B cell (primary cell): ENCODE data around the gene IDH2. TPM values are rescaled to one million over a fixed set of nuclear protein-coding genes. Genes with fewer than 3 reads are reported as not detected.

Source experiments
- ATAC-seq: fragments of 200-7000 bp; cut with Tn5 transposase; one replicate; pipeline ENCODE4 v1.10.0; 2021; ENCODE audit warnings: low read depth, mild to moderate bottlenecking, moderate number of reproducible peaks, moderate library complexity
- CTCF ChIA-PET: fragments of 350-600 bp; sonication (Branson Sonifier 250); formaldehyde crosslinking; loops from one replicate; lab custom pipeline; 2021; ENCODE audit warnings: antibody characterized with exemption, inconsistent platforms; lab: Charles Lee
- POLR2A ChIA-PET: fragments of 350-600 bp; sonication (Branson Sonifier 250); formaldehyde crosslinking; loops from one replicate; lab custom pipeline; 2021; ENCODE audit warnings: antibody characterized with exemption; lab: Charles Lee
- DNase-seq: peaks from one replicate; pipeline ENCODE4 v3.0.0; 2013
- H2AFZ ChIP-seq: 2 replicates; pipeline ENCODE4 v1.6.1; 2012; ENCODE audit warnings: mild to moderate bottlenecking, low read depth, low read length; ENCODE audit not compliant: insufficient read depth, poor library complexity, severe bottlenecking
- H3K27ac ChIP-seq, 2 donors: 1 replicate in 1 of 2; 2 replicates in 1 of 2; pipeline ENCODE4 v1.5.1; 2012 to 2013; ENCODE audit warnings: low read length in 2 of 2, mild to moderate bottlenecking in 2 of 2, moderate library complexity in 1 of 2
- H3K27me3 ChIP-seq, 4 experiments: fragments of 200-600 bp in 1 of 4; sonication (generic) in 1 of 4; replicated peaks in 1 of 4; 1 replicate in 2 of 4; 2 replicates in 2 of 4; pipeline versions ENCODE4 v1.6.1 to v1.7.0; 2013 to 2016; ENCODE audit warnings: low read length in 3 of 4, mild to moderate bottlenecking in 2 of 4, mixed read lengths in 1 of 4, moderate library complexity in 1 of 4; ENCODE audit not compliant: insufficient read depth in 4 of 4, control insufficient read depth in 3 of 4; ENCODE audit errors: control extremely low read depth in 1 of 4
- H3K36me3 ChIP-seq, 2 experiments: replicated peaks in 1 of 2; 1 replicate in 1 of 2; 2 replicates in 1 of 2; pipeline versions ENCODE4 v1.6.1 to v1.7.1; 2013; ENCODE audit warnings: low read length in 1 of 2; ENCODE audit not compliant: insufficient read depth in 2 of 2, control insufficient read depth in 1 of 2; ENCODE audit errors: control extremely low read depth in 1 of 2, extremely low read depth in 1 of 2
- H3K4me1 ChIP-seq, 2 donors: fragments of 200-600 bp in 1 of 2; sonication (generic) in 1 of 2; 1 replicate in 1 of 2; 2 replicates in 1 of 2; pipeline versions ENCODE4 v1.5.1 to v1.6.1; 2013 to 2017; ENCODE audit warnings: low read length in 2 of 2; ENCODE audit not compliant: control insufficient read depth in 2 of 2, insufficient read depth in 2 of 2
- H3K4me2 ChIP-seq: replicated peaks from 2 replicates; pipeline ENCODE3; 2012; ENCODE audit warnings: mild to moderate bottlenecking, low read depth, low read length; ENCODE audit not compliant: poor library complexity, severe bottlenecking
- H3K4me3 ChIP-seq, 5 experiments: fragments of 200-600 bp in 1 of 5; sonication (generic) in 1 of 5; 1 replicate in 3 of 5; 2 replicates in 2 of 5; pipeline versions ENCODE4 v1.5.1 to v1.7.0; 2011 to 2016; ENCODE audit warnings: low read length in 4 of 5, mild to moderate bottlenecking in 4 of 5, low read depth in 2 of 5, control low read depth in 1 of 5, moderate library complexity in 1 of 5; ENCODE audit not compliant: insufficient read depth in 1 of 5; ENCODE audit errors: control extremely low read depth in 1 of 5, extremely low read depth in 1 of 5
- H3K79me2 ChIP-seq: fragments of 200-600 bp; sonication (generic); one replicate; pipeline ENCODE4 v1.6.0; 2016; ENCODE audit warnings: low read length; ENCODE audit not compliant: control insufficient read depth, insufficient read depth
- H3K9ac ChIP-seq: fragments of 200-600 bp; sonication (generic); 2 replicates; pipeline ENCODE4 v1.6.1; 2017; ENCODE audit warnings: mild to moderate bottlenecking, low read length, moderate library complexity
- H3K9me3 ChIP-seq, 3 donors: one replicate each; pipeline versions ENCODE4 v1.6.1 to v1.7.1; 2013; ENCODE audit warnings: low read length in 2 of 3; ENCODE audit not compliant: control insufficient read depth in 2 of 3, insufficient read depth in 1 of 3; ENCODE audit errors: control extremely low read depth in 1 of 3
- H4K20me1 ChIP-seq: 2 replicates; pipeline ENCODE4 v1.6.0; 2012; ENCODE audit warnings: mild to moderate bottlenecking, low read length; ENCODE audit not compliant: insufficient read depth, control insufficient read depth, poor library complexity, severe bottlenecking
- H3K27ac Mint-ChIP-seq: one replicate; pipeline ENCODE4 v1.8.0; 2021; ENCODE audit warnings: mixed read lengths
- H3K27me3 Mint-ChIP-seq: one replicate; pipeline ENCODE4 v1.8.0; 2021; ENCODE audit warnings: mixed read lengths
- H3K4me1 Mint-ChIP-seq: one replicate; pipeline ENCODE4 v1.8.0; 2021; ENCODE audit warnings: mixed read lengths
- H3K4me3 Mint-ChIP-seq: one replicate; pipeline ENCODE4 v1.8.0; 2021; ENCODE audit warnings: mixed read lengths
- H3K9me3 Mint-ChIP-seq: one replicate; pipeline ENCODE4 v1.8.0; 2022; ENCODE audit warnings: mixed read lengths; ENCODE audit not compliant: insufficient read depth
- EZH2 ChIP-seq: IDR thresholded peaks from 2 replicates; pipeline ENCODE4 v1.6.1; 2012; ENCODE audit warnings: borderline replicate concordance, low read depth, mild to moderate bottlenecking, moderate library complexity, low read length; ENCODE audit not compliant: insufficient read depth, poor library complexity, severe bottlenecking
- WGBS: methylation state at CpG from one replicate; pipeline ENCODE4 v1.1.5; 2013; ENCODE audit warnings: missing lambda C conversion rate; ENCODE audit not compliant: insufficient coverage; 5-methylcytosine and 5-hydroxymethylcytosine counted together
- intact Hi-C: fragments of 100-400 bp; cut with micrococcal nuclease; formaldehyde crosslinking; loops from one replicate; pipeline ENCODE4 v1.10.0; 2022
- polyA plus RNA-seq: library from polyadenylated mRNA; depleted of rRNA; stranded (reverse); fragments of >200 nt; gene quantifications from 2 replicates; pipeline ENCODE4 v1.2.3, GENCODE V29; 2012
- total RNA-seq, 2 donors: library from RNA; stranded (reverse); fragments of 120-200 nt in 1 of 2; gene quantifications; 1 replicate in 1 of 2; 2 replicates in 1 of 2; pipeline versions ENCODE4 v1.2.3 to v1.2.4, GENCODE V29; 2013 to 2022
- TF ChIP-seq, protein P1 (sequence below): fragments of 200-600 bp; IDR thresholded peaks from one replicate; pipeline ENCODE4 v1.8.0; 2022; ENCODE audit warnings: antibody characterized with exemption, mild to moderate bottlenecking

Gene IDH2
- total and polyA plus RNA-seq, 2 donors (not counting 1 experiment from before 2014, with no cell fraction given): 30.7 to 35.8 TPM

DNA sequence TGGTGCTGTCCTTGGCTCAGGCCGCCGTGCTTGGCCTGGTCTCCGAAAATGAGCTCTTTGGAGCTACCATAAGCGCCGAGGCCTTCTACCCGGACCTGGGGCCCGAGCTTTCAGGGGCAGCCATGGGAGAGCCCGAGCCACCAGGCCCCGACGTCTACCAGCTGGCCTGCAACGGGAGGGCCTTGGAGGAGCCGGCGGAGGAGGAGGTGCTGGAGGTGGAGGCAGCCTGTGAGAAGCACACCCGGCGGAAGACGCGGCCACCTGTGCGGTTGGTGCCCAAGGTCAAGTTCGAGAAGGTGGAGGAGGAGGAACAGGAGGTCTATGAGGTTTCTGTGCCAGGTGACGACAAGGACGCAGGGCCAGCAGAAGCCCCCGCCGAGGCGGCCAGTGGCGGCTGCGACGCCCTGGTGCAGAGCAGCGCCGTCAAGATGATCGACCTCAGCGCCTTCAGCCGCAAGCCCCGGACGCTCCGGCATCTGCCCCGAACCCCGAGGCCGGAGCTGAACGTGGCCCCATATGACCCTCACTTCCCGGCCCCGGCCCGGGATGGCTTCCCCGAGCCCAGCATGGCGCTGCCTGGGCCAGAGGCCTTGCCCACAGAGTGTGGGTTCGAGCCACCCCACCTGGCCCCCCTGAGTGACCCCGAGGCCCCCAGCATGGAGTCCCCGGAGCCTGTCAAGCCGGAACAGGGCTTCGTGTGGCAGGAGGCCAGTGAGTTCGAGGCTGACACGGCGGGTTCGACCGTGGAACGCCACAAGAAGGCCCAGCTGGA is 34.9 kb downstream of the IDH2 start:
- peaks cover 34 to 42% of the 10 kb centered on the region in 2 donors for H3K4me1 ChIP-seq
- DNase-seq (no peak), ATAC-seq (no peak)
- H3K9me3 ChIP-seq: no peaks in the 10 kb centered on the region
- H3K27ac ChIP-seq: no peak overlapping the region
- H3K4me2 ChIP-seq: no peak overlapping the region
- no peak overlapping the region for H2AFZ ChIP-seq
- H3K9ac ChIP-seq: no peak overlapping the region
- intact Hi-C loops: no loop called here
- Mint-ChIP-seq H3K9me3 (no peaks in the 10 kb centered on the region), H3K4me1 (peaks cover 37% of the 10 kb centered on the region), H3K27ac (no peak overlapping the region), H3K27me3 (no peaks in the 10 kb centered on the region), H3K4me3 (no peak overlapping the region)
- peaks cover 0 to 13% of the 10 kb centered on the region in 2 experiments for H3K36me3 ChIP-seq
- POLR2A ChIA-PET: interaction anchor here (0.6 kb wide), 1 partner anchor 53 kb away, joined by 3 read pairs; no protein-coding TSS in a partner anchor
- no peaks in the 10 kb centered on the region for H3K27me3 ChIP-seq
- 97% methylated on average over 55 of the region's 55 CpGs for WGBS
- H3K79me2 ChIP-seq: peaks cover 52% of the 10 kb centered on the region
- H3K4me3 ChIP-seq: no peak overlapping the region
- TF ChIP-seq, protein P1, sequence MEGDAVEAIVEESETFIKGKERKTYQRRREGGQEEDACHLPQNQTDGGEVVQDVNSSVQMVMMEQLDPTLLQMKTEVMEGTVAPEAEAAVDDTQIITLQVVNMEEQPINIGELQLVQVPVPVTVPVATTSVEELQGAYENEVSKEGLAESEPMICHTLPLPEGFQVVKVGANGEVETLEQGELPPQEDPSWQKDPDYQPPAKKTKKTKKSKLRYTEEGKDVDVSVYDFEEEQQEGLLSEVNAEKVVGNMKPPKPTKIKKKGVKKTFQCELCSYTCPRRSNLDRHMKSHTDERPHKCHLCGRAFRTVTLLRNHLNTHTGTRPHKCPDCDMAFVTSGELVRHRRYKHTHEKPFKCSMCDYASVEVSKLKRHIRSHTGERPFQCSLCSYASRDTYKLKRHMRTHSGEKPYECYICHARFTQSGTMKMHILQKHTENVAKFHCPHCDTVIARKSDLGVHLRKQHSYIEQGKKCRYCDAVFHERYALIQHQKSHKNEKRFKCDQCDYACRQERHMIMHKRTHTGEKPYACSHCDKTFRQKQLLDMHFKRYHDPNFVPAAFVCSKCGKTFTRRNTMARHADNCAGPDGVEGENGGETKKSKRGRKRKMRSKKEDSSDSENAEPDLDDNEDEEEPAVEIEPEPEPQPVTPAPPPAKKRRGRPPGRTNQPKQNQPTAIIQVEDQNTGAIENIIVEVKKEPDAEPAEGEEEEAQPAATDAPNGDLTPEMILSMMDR: no peak
- TF ChIP-seq EZH2: no peak
- peaks cover 1% of the 10 kb centered on the region for H4K20me1 ChIP-seq
- CTCF ChIA-PET: interaction anchor here (1.7 kb wide), 1 partner anchor 169 kb away, joined by 7 read pairs; no protein-coding TSS in a partner anchor

DNA sequence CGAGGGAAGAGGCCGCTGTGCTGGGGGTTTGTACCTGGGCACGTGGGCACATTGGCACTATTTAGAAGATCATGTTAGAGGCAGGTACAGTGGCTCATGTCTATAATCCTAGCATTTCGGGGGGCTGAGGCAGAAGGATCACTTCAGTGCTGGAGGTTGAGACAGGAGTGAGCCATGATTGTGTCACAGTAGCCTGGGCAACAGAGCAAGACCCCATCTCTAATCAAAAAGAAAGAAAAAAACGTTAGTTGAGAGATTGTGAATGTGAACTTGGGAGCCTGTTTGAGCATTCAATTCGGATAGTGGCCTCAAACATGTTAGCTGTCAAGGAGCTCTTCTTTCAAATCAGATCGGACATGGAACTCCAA is 36.6 kb downstream of the IDH2 start:
- no peaks in the 10 kb centered on the region for H3K9me3 Mint-ChIP-seq
- peak overlapping the region; percentile 66 for H3K4me2 ChIP-seq
- H3K4me1 ChIP-seq: peaks cover 41 to 54% of the 10 kb centered on the region in 2 donors
- H3K27me3 ChIP-seq: no peaks in the 10 kb centered on the region
- no peak overlapping the region for H3K27ac ChIP-seq
- no peak overlapping the region for H2AFZ ChIP-seq
- H3K4me3 ChIP-seq: no peak overlapping the region
- peaks cover 48% of the 10 kb centered on the region for H3K4me1 Mint-ChIP-seq
- ChIA-PET POLR2A (no interaction called here), CTCF (interaction anchor here (1.7 kb wide), 1 partner anchor 167 kb away, joined by 7 read pairs; no protein-coding TSS in a partner anchor)
- TF ChIP-seq, protein P1: no peak
- H3K4me3 Mint-ChIP-seq: no peak overlapping the region
- H3K79me2 ChIP-seq: peaks cover 43% of the 10 kb centered on the region
- H3K27me3 Mint-ChIP-seq: no peaks in the 10 kb centered on the region
- WGBS: 100% methylated on average over 3 of the region's 7 CpGs
- no peaks in the 10 kb centered on the region for H3K9me3 ChIP-seq
- DNase-seq (no peak), ATAC-seq (no peak)
- no peaks in the 10 kb centered on the region for H4K20me1 ChIP-seq
- no peak overlapping the region for H3K27ac Mint-ChIP-seq
- H3K36me3 ChIP-seq: peaks cover 0 to 13% of the 10 kb centered on the region in 2 experiments
- no peak overlapping the region for H3K9ac ChIP-seq
- intact Hi-C loops: no loop called here
